Measurements from ENCODE around the gene ST14.
"Not testable (repeated sequence)": the region's sequence is repeated elsewhere in the genome, so short reads cannot be mapped to it uniquely, and the experiment has no call there.

Gene ST14

DNA sequence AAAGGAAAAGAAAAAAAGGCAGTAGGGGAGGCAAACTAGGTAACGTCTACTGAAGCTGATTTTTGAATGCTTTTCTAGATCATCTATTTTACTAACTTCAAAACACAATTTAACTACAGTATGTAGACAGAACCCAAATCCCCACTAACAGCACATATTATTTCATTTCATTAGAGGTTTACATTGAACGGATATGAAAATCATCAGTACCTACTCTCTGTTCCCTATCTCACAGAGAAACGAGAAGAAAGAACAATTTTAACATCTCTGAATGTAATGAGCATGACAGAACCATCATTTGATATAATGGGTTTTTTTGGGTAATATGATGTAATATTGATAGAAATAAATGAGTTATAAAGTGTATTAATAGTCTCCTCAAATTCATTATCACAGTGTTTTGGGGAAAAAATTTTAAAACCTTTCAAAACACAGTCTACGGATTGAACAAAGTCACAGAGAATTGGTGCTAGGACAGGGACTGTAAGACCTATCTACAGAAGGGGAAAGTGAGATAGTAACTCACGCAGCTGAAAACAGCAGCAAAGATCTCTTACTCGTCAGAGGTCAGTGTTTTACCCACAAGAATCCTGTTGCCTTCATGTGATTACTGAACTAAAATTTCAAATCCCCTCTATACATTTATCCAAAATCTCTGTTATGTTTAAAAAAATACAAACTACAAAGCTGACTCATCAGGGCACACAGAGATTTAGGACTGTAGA lies 77.9 kb downstream of the ST14 start:
- no peak for DNase-seq (ENCODE audit: low read depth)

DNA sequence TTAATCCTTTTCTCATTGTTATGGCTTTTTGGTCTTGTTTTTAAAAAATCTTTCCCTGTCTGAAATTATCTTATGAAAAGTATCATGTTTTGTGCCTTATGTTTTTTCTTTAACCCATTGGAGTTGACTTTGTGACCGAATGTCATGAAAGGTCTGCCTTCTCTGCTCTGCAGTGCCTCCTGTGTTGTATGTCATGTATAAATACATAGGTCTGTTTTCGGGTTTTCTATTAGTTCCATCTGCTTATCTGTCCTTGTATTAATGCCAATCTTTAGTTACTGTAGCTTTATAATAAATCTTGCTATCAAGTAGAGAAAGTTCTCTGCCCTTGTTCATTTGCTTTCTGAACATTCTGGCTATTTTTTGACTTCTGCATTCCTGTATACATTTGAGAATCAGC lies 82.1 kb downstream of the ST14 start:
- no peak for DNase-seq (ENCODE audit: low read depth)

GRCh38 chr11:130243816-130244215 lies 84.2 kb downstream of the ST14 start:
- no peak for DNase-seq (ENCODE audit: low read depth)

DNA sequence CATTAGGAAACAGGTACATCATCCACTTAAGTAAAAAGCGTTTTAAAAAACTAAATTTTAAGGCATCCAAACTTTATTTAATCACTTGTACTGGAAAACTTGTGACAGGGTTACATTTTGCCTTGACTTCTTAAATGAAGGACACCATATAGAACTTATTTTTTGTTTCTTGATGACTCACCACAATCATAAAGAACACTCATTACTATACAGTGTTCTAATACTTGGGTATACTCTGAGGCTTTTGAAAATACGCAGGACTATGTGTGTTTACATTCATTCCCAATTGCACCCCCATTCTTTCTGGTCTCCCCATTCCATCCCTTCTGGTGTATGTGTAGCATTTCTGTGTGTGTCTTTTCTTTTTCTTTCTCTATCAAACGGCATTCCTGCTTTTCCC lies 85.3 kb downstream of the ST14 start:
- no peak for DNase-seq (ENCODE audit: low read depth)

GRCh38 chr11:130245375-130245774 lies 85.8 kb downstream of the ST14 start:
- not testable (repeated sequence) for DNase-seq (ENCODE audit: low read depth)

GRCh38 chr11:130246270-130246669 lies 86.7 kb downstream of the ST14 start:
- no peak for DNase-seq (ENCODE audit: low read depth)

DNA sequence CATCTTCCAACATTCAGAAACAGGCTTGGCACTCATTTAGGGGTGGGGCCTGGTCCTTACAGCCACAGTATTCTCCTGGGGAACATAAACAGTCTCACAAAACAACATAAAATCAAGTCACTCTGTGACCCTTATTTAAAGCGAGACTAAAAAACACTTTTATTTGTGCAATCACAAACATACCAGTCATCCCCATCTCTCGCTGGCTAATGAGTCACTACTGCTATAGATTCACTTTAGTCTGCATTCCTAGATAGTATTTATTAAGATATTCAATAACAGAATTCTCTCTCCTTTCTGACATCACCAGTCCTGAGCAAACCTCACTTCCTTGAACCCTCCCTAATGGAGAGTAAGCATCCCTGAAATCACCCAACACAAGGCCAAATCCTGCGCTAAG lies 87.2 kb downstream of the ST14 start:
- DNase-seq (ENCODE audit: low read depth) = no peak

GRCh38 chr11:130247319-130247718 lies 87.7 kb downstream of the ST14 start:
- no peak for DNase-seq (ENCODE audit: low read depth)

DNA sequence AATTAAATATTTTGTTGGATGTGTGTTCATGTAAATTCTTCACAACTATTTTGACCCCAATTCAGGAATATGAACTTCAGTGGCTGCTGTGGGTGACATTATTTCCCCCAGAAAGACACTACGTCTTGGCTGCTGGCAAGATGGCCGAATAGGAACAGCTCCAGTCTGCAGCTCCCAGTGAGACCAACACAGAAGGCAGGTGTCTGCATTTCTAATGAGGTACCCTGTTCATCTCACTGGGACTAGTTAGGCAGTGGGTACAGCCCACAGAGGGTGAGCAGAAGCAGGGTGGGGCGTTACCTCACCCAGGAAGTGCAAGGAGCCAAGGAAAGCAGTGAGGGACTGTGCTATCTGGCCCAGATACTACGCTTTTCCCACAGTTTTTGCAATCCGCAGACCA lies 89.8 kb downstream of the ST14 start:
- DNase-seq (ENCODE audit: low read depth) = no peak

DNA sequence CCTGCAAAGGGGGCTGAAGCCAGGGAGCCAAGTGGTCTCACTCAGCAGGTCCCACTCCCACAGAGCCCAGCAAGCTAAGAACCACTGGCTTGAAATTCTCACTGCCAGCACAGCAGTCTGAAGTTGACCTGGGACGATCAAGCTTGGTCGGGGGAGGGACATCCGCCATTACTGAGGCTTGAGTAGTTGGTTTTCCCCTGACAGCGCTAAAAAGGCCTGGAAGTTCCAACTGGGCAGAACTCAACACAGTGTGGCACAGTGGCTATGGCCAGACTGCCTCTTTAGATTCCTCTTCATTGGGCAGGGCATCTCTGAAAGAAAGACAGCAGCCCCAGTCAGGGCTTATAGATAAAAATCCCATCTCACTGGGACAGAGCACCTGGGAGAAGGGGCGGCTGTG lies 90.3 kb downstream of the ST14 start:
- DNase-seq (ENCODE audit: low read depth) = not testable (repeated sequence)

- not testable (repeated sequence) for DNase-seq (ENCODE audit: low read depth)
Measured at GRCh38 chr11:130251763-130252162, 92.2 kb downstream of the ST14 start.

All from activated T-helper 1 cell treated with Interleukin-2 at 50 U/mL for 16 hours (primary cell).